WERI-Rb-1 (cell line): Measurements from ENCODE around the gene RNF103.

ENCODE experiments used
- DNase-seq: peaks from one replicate; pipeline ENCODE4 v3.0.0-alpha.2; 2020
- H3K27ac ChIP-seq: fragments of 250-450 bp; sonication (Bioruptor Pico); 2 replicates; pipeline ENCODE4 v1.5.1; 2020; ENCODE audit warnings: mild to moderate bottlenecking, moderate library complexity
- H3K27me3 ChIP-seq: fragments of 250-450 bp; sonication (Bioruptor Pico); 2 replicates; pipeline ENCODE4 v1.5.1; 2021; ENCODE audit warnings: mild to moderate bottlenecking, low read depth, moderate library complexity; ENCODE audit not compliant: insufficient read depth, severe bottlenecking
- H3K36me3 ChIP-seq: fragments of 250-450 bp; sonication (Bioruptor Pico); 2 replicates; pipeline ENCODE4 v1.5.1; 2020; ENCODE audit warnings: mild to moderate bottlenecking, moderate library complexity
- H3K4me3 ChIP-seq: 2 replicates; pipeline ENCODE4 v1.5.1; 2011; ENCODE audit warnings: low read depth, mild to moderate bottlenecking, control low read depth, low read length
- H3K9me3 ChIP-seq: fragments of 250-450 bp; sonication (Bioruptor Pico); 2 replicates; pipeline ENCODE4 v1.5.1; 2021; ENCODE audit warnings: mild to moderate bottlenecking, moderate library complexity; ENCODE audit not compliant: severe bottlenecking
- CTCF ChIP-seq: IDR thresholded peaks from 2 replicates; pipeline ENCODE4 v1.5.1; 2011; ENCODE audit warnings: low read depth, mild to moderate bottlenecking, control low read depth, inconsistent platforms, low read length

The RNF103 gene

GRCh38 chr2:86645752-86646151, 22.1 kb upstream of the RNF103 start:
- Histone ChIP-seq H3K4me3 (no peak overlapping the region), H3K36me3 (no peaks in the 10 kb centered on the region), H3K9me3 (no peaks in the 10 kb centered on the region), H3K27ac (no peak overlapping the region), H3K27me3 (no peaks in the 10 kb centered on the region)
- no peak for DNase-seq
- TF ChIP-seq CTCF = no peak

- H3K27me3 ChIP-seq = no peaks in the 10 kb centered on the region
- no peak for DNase-seq
- peaks cover 5% of the 10 kb centered on the region for H3K9me3 ChIP-seq
- TF ChIP-seq CTCF = no peak
- H3K36me3 ChIP-seq = no peaks in the 10 kb centered on the region
- H3K27ac ChIP-seq = no peak overlapping the region
- H3K4me3 ChIP-seq = no peak overlapping the region
Measured at GRCh38 chr2:86638712-86639111, 15.0 kb upstream of the RNF103 start.

GRCh38 chr2:86636842-86637241, 13.2 kb upstream of the RNF103 start:
- no peak for TF ChIP-seq CTCF
- DNase-seq = no peak
- no peaks in the 10 kb centered on the region for H3K36me3 ChIP-seq
- H3K4me3 ChIP-seq = no peak overlapping the region
- peaks cover 5% of the 10 kb centered on the region for H3K9me3 ChIP-seq
- no peaks in the 10 kb centered on the region for H3K27me3 ChIP-seq
- no peak overlapping the region for H3K27ac ChIP-seq

GRCh38 chr2:86634352-86634751, 10.7 kb upstream of the RNF103 start:
- no peak for TF ChIP-seq CTCF
- H3K36me3 ChIP-seq = no peaks in the 10 kb centered on the region

GRCh38 chr2:86633155-86633651, 9.5 kb upstream of the RNF103 start:
- no peak overlapping the region for H3K4me3 ChIP-seq
- TF ChIP-seq CTCF = no peak
- no peaks in the 10 kb centered on the region for H3K36me3 ChIP-seq
- H3K27ac ChIP-seq = no peak overlapping the region
- no peaks in the 10 kb centered on the region for H3K9me3 ChIP-seq
- no peak for DNase-seq
- no peaks in the 10 kb centered on the region for H3K27me3 ChIP-seq

More at GRCh38 chr2:86634352-86634751, 10.7 kb upstream of the RNF103 start:
- Histone ChIP-seq H3K27ac (no peak overlapping the region), H3K27me3 (no peaks in the 10 kb centered on the region), H3K4me3 (no peak overlapping the region), H3K9me3 (no peaks in the 10 kb centered on the region)
- no peak for DNase-seq

- Histone ChIP-seq H3K27ac (no peak overlapping the region), H3K36me3 (no peaks in the 10 kb centered on the region), H3K4me3 (no peak overlapping the region), H3K9me3 (no peaks in the 10 kb centered on the region), H3K27me3 (no peaks in the 10 kb centered on the region)
- DNase-seq = no peak
- no peak for TF ChIP-seq CTCF
Measured at GRCh38 chr2:86632672-86633071, 9.0 kb upstream of the RNF103 start.
